DOHH2 (cell line): Measurements from ENCODE around the gene TNPO2.
A peak's percentile ranks its signal among the peaks of the same experiment; 100 is the strongest.

Source experiments
- H3F3A ChIP-seq: fragments of 200-600 bp; sonication (generic), shearing (Covaris generic); 2 replicates; pipeline ENCODE4 v1.6.0; 2016; ENCODE audit warnings: antibody characterized with exemption, mild to moderate bottlenecking; ENCODE audit not compliant: control insufficient read depth, insufficient read depth
- H3K27ac ChIP-seq: fragments of 200-600 bp; sonication (generic); 2 replicates; pipeline ENCODE4 v1.5.1; 2014; ENCODE audit warnings: low read depth, mild to moderate bottlenecking, low read length, moderate library complexity
- H3K27me3 ChIP-seq: fragments of 200-600 bp; sonication (generic); 2 replicates; pipeline ENCODE4 v1.6.1; 2014; ENCODE audit warnings: mild to moderate bottlenecking, low read length, mixed read lengths; ENCODE audit not compliant: control insufficient read depth
- H3K36me3 ChIP-seq: fragments of 200-600 bp; sonication (generic); 2 replicates; pipeline ENCODE4 v1.6.1; 2014; ENCODE audit warnings: mild to moderate bottlenecking, low read length, moderate library complexity, mixed read lengths; ENCODE audit not compliant: control insufficient read depth
- H3K4me1 ChIP-seq: fragments of 200-600 bp; sonication (generic); 2 replicates; pipeline ENCODE4 v1.6.1; 2014; ENCODE audit warnings: mild to moderate bottlenecking, low read length, mixed read lengths; ENCODE audit not compliant: control insufficient read depth
- H3K4me2 ChIP-seq: fragments of 200-600 bp; sonication (generic); 2 replicates; pipeline ENCODE4 v1.6.0; 2014; ENCODE audit warnings: mild to moderate bottlenecking, low read length, moderate library complexity
- H3K4me3 ChIP-seq: fragments of 200-600 bp; sonication (generic); 2 replicates; pipeline ENCODE4 v1.5.1; 2014; ENCODE audit warnings: mild to moderate bottlenecking, low read length, mixed read lengths
- H3K79me2 ChIP-seq: fragments of 200-600 bp; sonication (generic); 2 replicates; pipeline ENCODE4 v1.6.1; 2014; ENCODE audit warnings: mild to moderate bottlenecking, low read length, mixed read lengths; ENCODE audit not compliant: control insufficient read depth
- H3K9me2 ChIP-seq: fragments of 200-600 bp; sonication (generic); replicated peaks from 2 replicates; pipeline ENCODE4 v1.6.1; 2014; ENCODE audit warnings: mild to moderate bottlenecking, low read length, mixed read lengths; ENCODE audit not compliant: control insufficient read depth
- H3K9me3 ChIP-seq: fragments of 200-600 bp; sonication (generic); 2 replicates; pipeline ENCODE4 v1.6.1; 2014; ENCODE audit warnings: antibody characterized with exemption, low read length, mixed read lengths; ENCODE audit not compliant: control insufficient read depth, insufficient read depth
- H4K20me1 ChIP-seq: fragments of 200-600 bp; sonication (generic); 2 replicates; pipeline ENCODE4 v1.6.0; 2014; ENCODE audit warnings: low read depth, mild to moderate bottlenecking, antibody characterized with exemption, low read length, moderate library complexity; ENCODE audit not compliant: control insufficient read depth, insufficient read depth
- EZH2phosphoT487 ChIP-seq: fragments of 200-600 bp; sonication (generic); IDR thresholded peaks from 2 replicates; pipeline ENCODE4 v1.6.1; 2017; ENCODE audit warnings: borderline replicate concordance, mild to moderate bottlenecking, antibody characterized with exemption, low read length, moderate library complexity, mixed read lengths
- TF ChIP-seq, protein P1 (sequence below): fragments of 200-600 bp; sonication (generic); IDR thresholded peaks from one replicate; pipeline ENCODE4 v1.5.1; 2014; ENCODE audit warnings: antibody characterized with exemption, mild to moderate bottlenecking, low read depth, low read length; ENCODE audit not compliant: poor library complexity, severe bottlenecking

TNPO2 gene

DNA sequence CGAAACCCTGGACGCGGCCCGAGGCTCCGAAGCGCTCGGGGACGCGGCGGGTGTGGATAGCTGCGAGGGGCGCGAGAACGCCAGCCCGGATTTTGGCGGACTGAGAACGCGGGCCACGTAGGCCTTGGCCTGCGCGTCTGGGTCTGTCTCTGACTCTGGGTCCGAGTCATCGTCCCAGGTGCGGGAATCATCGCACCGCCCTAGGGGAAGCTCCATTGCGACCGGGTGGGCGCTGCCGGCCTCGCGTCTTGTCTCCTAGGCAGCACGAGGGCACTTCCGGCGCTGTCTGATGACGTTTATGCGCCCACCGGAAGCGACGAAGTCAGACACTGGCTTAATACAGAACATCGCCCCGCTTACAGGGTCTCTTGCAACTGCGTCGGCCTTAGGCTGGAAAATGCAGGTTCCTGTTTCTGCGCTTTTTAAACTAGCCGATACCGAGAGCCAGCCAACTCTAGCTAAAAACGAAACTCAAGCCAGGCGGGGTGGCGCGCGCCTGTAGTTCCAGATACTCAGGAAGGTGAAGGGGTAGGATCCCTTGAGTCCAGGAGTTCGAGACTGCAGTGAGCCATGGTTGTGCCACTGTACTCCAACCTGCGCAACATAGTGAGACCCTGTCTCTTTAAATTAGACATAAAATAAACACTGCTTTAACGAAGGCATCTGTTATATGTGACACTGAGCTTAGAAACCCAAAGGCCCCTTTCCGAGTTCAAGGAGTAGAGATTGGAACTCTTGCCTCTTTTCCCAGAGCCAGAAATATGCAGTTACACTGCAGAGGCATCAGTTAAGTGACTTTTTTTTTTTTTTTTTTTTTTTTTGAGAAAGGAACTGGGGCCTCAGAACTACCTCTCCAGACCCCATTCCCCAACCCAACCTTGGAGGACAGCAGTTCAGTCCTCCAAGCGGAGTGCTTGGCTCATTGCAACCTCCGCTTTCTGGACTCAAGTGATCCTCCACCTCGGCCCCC lies 27.1 kb downstream of the TNPO2 start, which contains the start of gene FBXW9:
TSS of gene FBXW9 (minus strand) at position 266 of the 970 bp plus-strand sequence. CDS start at position 216, 50 bp downstream.
- peak within 1 kb of the TSS; percentile 87 for H3K27ac ChIP-seq
- H3K4me1 ChIP-seq, result peaks cover 31% of the 10 kb centered on the region
- H3K27me3 ChIP-seq, result no peaks in the 10 kb centered on the region
- H4K20me1 ChIP-seq, result no peaks in the 10 kb centered on the region
- TF ChIP-seq, protein P1, sequence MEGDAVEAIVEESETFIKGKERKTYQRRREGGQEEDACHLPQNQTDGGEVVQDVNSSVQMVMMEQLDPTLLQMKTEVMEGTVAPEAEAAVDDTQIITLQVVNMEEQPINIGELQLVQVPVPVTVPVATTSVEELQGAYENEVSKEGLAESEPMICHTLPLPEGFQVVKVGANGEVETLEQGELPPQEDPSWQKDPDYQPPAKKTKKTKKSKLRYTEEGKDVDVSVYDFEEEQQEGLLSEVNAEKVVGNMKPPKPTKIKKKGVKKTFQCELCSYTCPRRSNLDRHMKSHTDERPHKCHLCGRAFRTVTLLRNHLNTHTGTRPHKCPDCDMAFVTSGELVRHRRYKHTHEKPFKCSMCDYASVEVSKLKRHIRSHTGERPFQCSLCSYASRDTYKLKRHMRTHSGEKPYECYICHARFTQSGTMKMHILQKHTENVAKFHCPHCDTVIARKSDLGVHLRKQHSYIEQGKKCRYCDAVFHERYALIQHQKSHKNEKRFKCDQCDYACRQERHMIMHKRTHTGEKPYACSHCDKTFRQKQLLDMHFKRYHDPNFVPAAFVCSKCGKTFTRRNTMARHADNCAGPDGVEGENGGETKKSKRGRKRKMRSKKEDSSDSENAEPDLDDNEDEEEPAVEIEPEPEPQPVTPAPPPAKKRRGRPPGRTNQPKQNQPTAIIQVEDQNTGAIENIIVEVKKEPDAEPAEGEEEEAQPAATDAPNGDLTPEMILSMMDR, result no peak
- TF ChIP-seq EZH2phosphoT487, result no peak
- H3K4me3 ChIP-seq, result peak within 1 kb of the TSS; percentile 86
- H3K9me2 ChIP-seq, result no peaks in the 10 kb centered on the region
- no peaks in the 10 kb centered on the region for H3K9me3 ChIP-seq
- peak within 1 kb of the TSS; percentile 94 for H3K4me2 ChIP-seq
- peaks cover 4% of the 10 kb centered on the region for H3K79me2 ChIP-seq
- peaks cover 25% of the 10 kb centered on the region for H3K36me3 ChIP-seq
- H3F3A ChIP-seq, result peaks cover 24% of the 10 kb centered on the region

DNA sequence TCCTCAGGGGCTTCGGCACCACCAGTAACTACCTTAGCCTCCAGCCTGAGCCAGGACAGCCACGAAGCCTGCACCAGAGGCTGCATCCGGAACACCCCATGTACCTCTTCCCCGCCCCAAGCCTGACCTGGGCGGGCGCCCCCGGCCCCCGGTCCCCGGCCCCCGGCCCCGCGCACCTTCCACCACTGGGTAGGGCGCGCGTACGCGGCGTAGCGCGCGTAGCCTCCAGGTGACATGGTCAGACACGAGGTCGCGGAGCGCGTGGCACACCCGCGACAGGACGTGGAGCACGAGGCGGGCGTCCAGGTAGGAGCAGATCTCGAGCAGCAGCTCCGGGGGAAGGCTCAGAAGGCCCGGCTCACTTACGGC lies 27.8 kb downstream of the TNPO2 start:
- Histone ChIP-seq H3K4me1 (peaks cover 31% of the 10 kb centered on the region), H3K79me2 (peaks cover 4% of the 10 kb centered on the region), H3K9me2 (no peaks in the 10 kb centered on the region), H3K4me2 (peak overlapping the region; percentile 94), H4K20me1 (no peaks in the 10 kb centered on the region), H3F3A (peaks cover 24% of the 10 kb centered on the region), H3K9me3 (no peaks in the 10 kb centered on the region), H3K4me3 (peak overlapping the region; percentile 86), H3K27ac (no peak overlapping the region), H3K27me3 (no peaks in the 10 kb centered on the region), H3K36me3 (peaks cover 18% of the 10 kb centered on the region)
- TF ChIP-seq, protein P1, result no peak

DNA sequence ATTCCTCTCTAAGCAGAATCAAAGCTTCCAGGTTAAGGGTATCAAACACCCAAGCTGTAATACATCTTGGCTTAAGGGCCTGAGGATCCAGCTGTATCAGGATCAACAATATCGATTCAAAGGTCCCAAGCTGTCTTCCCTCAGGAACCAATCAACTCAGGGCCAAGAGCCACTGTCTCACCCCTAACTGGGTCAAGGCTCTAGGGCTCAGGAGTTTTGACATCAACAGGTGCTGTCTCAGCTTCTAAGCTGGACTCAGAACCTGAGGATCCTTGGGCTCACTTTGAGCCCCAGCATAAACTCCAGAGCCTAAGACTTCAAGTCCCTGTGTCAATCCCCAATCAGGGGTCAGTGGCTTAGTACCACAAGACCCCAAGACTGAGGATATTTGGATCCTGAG lies 28.2 kb downstream of the TNPO2 start:
- H3K36me3 ChIP-seq, result peaks cover 13% of the 10 kb centered on the region
- H4K20me1 ChIP-seq, result no peaks in the 10 kb centered on the region
- peak overlapping the region; percentile 86 for H3K4me3 ChIP-seq
- TF ChIP-seq, protein P1, result no peak
- no peaks in the 10 kb centered on the region for H3K9me2 ChIP-seq
- peaks cover 4% of the 10 kb centered on the region for H3K79me2 ChIP-seq
- H3F3A ChIP-seq, result peaks cover 24% of the 10 kb centered on the region
- H3K9me3 ChIP-seq, result no peaks in the 10 kb centered on the region
- H3K27me3 ChIP-seq, result no peaks in the 10 kb centered on the region
- H3K27ac ChIP-seq, result no peak overlapping the region
- peak overlapping the region; percentile 94 for H3K4me2 ChIP-seq
- peaks cover 31% of the 10 kb centered on the region for H3K4me1 ChIP-seq
